Bronchial epithelial cell (primary cell): ENCODE measurements around the gene GRAMD2B. TPM values are rescaled to one million over a fixed set of nuclear protein-coding genes. Genes with fewer than 3 reads are reported as not detected.

Source experiments
- DNase-seq: peaks from one replicate; pipeline ENCODE4 v3.0.0-alpha.2; 2010; ENCODE audit warnings: low read depth
- FAIRE-seq: peaks from 2 replicates; lab custom pipeline; 2011; peaks lifted over from hg19 to GRCh38; lab: Jason Lieb, UNC
- H3K27me3 ChIP-seq: 2 replicates; pipeline ENCODE4 v1.5.1; 2011; ENCODE audit warnings: low read length; ENCODE audit not compliant: control insufficient read depth, insufficient read depth
- H3K36me3 ChIP-seq: 2 replicates; pipeline ENCODE4 v1.5.1; 2011; ENCODE audit warnings: low read length; ENCODE audit not compliant: control insufficient read depth, insufficient read depth
- H3K4me3 ChIP-seq: 2 replicates; pipeline ENCODE4 v1.5.1; 2011; ENCODE audit warnings: mild to moderate bottlenecking, low read depth, low read length, control low read depth
- CTCF ChIP-seq: IDR thresholded peaks from 2 replicates; pipeline ENCODE4 v1.5.1; 2011; ENCODE audit warnings: mild to moderate bottlenecking, moderate library complexity, low read length, control low read depth, inconsistent platforms; ENCODE audit not compliant: insufficient read depth, severe bottlenecking
- total RNA-seq: library from RNA; depleted of rRNA; stranded (reverse); fragments of >200 nt; gene quantifications from 2 replicates; pipeline ENCODE4 v1.2.1, GENCODE V29; 2014

GRAMD2B gene
- total RNA-seq, 1 donor from 2014 or later: 9.2 TPM

DNA sequence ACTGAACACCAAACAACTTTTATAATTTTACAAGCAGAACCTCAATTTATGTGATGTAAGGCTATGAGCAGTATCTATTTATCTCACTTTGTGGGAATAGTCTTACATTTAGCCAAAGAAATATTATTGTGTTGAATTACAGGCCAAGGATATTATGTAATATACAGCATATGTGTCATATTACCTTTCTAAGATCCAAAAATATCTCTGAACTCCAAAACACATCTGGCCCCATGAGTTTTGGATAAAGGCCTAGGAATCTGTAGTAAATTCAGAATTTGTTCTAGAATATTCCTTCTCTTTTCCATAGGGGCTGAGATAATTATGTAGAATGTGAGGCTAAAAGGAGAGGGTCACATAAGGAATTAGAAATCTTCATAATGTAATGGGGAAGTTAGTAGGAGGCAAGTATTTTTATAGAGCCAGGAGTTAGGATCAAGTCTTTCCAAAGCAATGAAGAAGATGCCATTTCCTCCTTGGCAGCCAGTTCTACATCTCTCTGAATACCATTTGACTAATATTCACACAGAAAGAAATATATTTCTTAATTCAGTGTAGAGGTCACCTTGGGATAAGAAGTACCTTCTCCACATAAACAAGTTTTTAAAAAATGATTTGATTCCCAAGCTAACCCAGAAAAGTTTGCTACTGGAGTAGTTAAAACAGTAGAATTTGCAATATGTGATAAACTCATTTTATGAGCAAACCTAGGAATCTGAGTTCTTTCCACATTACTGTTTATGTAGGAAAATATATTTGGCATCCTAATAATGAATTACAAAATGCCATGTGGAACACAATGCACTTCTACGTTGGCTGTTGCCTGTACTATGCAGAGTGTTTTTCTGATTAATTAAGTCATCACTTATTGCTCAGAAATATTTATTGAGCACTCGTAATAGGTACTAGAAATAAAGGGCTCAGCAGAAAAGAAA lies 20.3 kb upstream of the GRAMD2B start:
- Histone ChIP-seq H3K4me3 (no peak overlapping the region), H3K36me3 (no peaks in the 10 kb centered on the region), H3K27me3 (no peaks in the 10 kb centered on the region)
- DNase-seq (no peak), FAIRE-seq (no peak)
- TF ChIP-seq CTCF: no peak

GRCh38 chr5:126403876-126404275 lies 19.3 kb upstream of the GRAMD2B start:
- TF ChIP-seq CTCF: no peak
- DNase-seq (no peak), FAIRE-seq (no peak)

DNA sequence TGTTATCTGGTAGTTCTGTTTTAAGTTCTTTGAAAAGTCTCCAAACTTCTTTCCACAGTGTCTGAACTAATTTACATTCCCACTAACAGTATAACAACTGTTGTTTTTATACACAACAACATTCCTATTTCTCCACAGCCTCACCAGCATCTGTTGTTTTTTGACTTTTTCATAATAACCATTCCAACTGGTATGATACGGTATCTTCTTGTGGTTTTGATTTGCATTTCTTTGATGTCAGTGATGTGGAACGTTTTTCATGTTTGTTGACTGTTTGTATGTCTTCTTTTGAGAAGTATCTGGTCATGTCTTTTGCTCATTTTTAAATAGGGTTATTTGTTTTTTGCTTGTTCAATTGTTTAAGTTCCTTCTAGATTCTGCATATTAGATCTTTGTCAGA lies 12.6 kb upstream of the GRAMD2B start:
- no peak for TF ChIP-seq CTCF
- Histone ChIP-seq H3K27me3 (no peaks in the 10 kb centered on the region), H3K36me3 (no peaks in the 10 kb centered on the region), H3K4me3 (no peak overlapping the region)
- DNase-seq: no peak
- no peak for FAIRE-seq

More at GRCh38 chr5:126403876-126404275, 19.3 kb upstream of the GRAMD2B start:
- Histone ChIP-seq H3K27me3 (no peaks in the 10 kb centered on the region), H3K4me3 (no peak overlapping the region), H3K36me3 (no peaks in the 10 kb centered on the region)

DNA sequence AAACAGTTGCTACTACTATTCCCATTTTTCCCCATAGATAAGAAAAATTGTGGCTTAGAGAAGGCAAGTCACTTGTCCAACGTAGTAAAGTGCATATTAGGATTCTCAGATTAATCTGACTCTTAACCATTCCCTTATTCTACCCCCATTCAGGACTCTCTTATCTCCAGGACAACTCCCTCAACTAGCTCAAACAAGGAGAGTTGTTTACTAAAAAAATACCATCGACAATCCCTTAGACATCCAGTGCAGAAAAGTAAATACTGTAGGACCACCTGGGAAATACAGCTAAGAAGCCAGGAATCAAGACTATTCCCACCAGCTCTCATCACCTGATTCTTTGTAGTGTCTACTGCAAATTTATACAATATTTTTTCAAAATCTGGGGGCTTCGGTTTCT lies 9.4 kb upstream of the GRAMD2B start:
- no peak for FAIRE-seq
- DNase-seq: no peak
- TF ChIP-seq CTCF: no peak
- no peaks in the 10 kb centered on the region for H3K36me3 ChIP-seq
- no peak overlapping the region for H3K4me3 ChIP-seq
- H3K27me3 ChIP-seq: no peaks in the 10 kb centered on the region

DNA sequence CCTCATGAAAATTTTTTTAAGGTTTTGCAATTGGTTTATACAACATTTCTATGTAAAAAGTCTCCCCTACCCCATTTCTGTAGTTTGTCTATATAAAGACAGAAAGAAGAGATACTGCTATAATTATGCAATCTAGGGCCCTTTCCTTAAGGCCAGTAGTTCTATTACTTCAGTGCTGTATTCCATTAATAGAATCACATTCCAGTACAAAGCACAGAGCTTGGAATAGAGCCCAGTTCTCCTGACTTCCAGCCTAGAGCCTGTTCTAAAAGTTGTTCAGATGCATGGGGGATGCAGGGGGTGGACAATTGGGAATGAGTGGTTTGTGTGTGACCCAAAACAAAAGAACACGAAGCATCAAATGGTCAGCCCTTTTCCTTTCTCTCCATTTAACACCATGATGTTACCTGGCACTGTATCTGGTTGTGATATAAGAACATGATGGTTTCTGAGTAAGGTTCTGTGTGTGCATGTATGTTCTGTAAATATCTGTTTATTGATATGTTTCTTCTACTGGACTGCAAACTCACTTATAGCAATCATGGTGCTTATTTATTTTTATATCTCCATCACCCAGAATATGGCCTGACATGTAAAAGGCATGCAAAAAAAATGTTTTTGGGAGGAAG lies 8.2 kb upstream of the GRAMD2B start:
- TF ChIP-seq CTCF: no peak
- peak; percentile 28 for DNase-seq
- Histone ChIP-seq H3K36me3 (no peaks in the 10 kb centered on the region), H3K27me3 (no peaks in the 10 kb centered on the region), H3K4me3 (no peak overlapping the region)
- FAIRE-seq: no peak
